ENCODE data around the gene URB1.

URB1 gene

DNA sequence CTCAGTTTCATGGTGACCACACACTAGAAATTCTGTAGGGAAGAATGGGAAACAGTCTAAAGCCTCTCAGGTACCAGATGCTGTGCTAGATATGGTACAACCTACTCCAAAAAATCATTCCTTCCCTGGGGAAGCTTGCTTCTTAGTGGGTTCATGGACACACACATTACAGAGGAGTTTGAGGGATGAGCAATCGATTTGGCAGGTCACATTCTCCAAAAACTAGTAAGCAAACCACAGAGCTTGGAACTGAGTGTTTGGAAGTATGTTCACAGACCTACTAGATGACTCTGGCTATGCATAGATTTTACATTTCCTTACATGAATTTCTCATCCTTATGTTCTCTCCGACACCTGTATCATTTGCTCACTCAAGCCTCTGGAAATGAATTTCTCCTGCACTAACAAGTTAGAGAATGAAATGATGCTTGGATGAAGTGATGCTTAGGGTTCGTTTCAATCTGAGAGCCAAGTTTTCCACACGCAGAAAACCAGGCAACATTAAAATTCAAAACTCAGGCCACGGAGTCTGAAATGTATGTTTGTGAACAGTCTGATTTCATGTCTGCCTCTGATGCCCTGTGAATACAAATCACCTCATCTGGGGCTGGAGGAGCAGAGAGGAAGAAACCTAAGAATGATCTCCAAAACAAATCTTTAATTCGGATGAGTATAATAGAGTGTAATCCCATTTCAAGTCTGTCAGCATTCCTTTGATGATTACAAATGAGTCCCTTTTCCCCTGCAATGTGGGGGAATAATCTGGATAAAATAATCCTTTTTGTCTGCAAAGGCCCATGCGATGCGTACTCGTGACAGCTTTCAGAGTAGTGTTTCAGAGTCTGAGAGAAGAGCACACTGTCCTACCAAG, 30.7 kb upstream of the URB1 start:
- no peak overlapping the region for H3K9ac ChIP-seq (ENCODE audit: low read length)
- H3K27ac ChIP-seq (ENCODE audit: low read depth, low read length), result no peak overlapping the region
- peaks cover 7% of the 10 kb centered on the region for H3K4me1 ChIP-seq (ENCODE audit: control insufficient read depth, insufficient read depth, low read length)
- no peaks in the 10 kb centered on the region for H3K27me3 ChIP-seq (ENCODE audit: control insufficient read depth, insufficient read depth, low read length)
- H3K9me3 ChIP-seq (ENCODE audit: control insufficient read depth, insufficient read depth, low read depth, low read length), result no peaks in the 10 kb centered on the region; the same call in 1 of the 2 replicates
- H3K36me3 ChIP-seq (ENCODE audit: control insufficient read depth, insufficient read depth, low read length), result no peaks in the 10 kb centered on the region
- no peak overlapping the region for H3K4me3 ChIP-seq (ENCODE audit: low read depth, low read length)

DNA sequence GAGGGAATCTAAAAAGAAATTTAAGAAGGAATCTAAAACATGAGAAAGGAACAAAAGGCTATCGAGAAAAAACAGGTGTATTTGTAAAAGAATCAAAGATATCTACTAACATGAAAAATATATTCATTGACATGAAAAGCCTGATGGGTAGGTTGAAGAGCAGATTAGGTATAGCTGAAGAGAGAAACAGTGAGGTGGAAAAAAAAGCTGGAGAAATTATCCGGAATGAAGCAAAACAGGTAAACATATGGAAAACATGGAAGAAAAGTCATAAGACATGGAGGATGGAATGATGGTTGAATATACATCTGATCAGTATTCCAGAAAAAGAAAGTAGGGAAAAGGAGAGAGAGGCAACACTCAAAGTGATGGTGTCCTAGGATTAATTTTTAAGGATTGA, 29.3 kb upstream of the URB1 start:
- no peaks in the 10 kb centered on the region for H3K27me3 ChIP-seq (ENCODE audit: control insufficient read depth, insufficient read depth, low read length)
- H3K9me3 ChIP-seq (ENCODE audit: control insufficient read depth, insufficient read depth, low read depth, low read length), result no peaks in the 10 kb centered on the region; the same call in 1 of the 2 replicates
- H3K9ac ChIP-seq (ENCODE audit: low read length), result no peak overlapping the region
- no peak overlapping the region for H3K4me3 ChIP-seq (ENCODE audit: low read depth, low read length)
- H3K4me1 ChIP-seq (ENCODE audit: control insufficient read depth, insufficient read depth, low read length), result no peaks in the 10 kb centered on the region
- no peaks in the 10 kb centered on the region for H3K36me3 ChIP-seq (ENCODE audit: control insufficient read depth, insufficient read depth, low read length)
- no peak overlapping the region for H3K27ac ChIP-seq (ENCODE audit: low read depth, low read length)

DNA sequence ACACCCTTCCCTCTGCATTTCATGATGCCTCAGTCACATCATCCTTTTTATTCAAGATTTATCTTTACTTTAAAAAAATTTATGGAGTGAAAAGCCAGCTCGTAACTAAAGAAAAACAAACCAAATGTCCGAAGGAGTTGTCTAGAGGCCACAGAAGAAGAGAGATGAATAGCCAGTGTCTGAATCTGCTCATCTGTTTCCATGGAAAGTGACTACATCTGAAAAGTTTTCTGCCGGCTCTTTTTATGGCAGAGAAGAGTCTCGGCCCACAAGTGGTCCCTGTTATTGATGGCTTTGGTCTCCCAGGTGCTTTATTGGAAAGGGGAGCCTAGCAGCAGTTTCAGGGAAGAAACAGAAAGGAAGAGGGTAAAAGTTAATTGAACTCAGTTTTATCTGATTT, 25.3 kb upstream of the URB1 start:
- Histone ChIP-seq H3K9me3 (ENCODE audit: control insufficient read depth, insufficient read depth, low read depth, low read length) (no peaks in the 10 kb centered on the region), H3K27ac (ENCODE audit: low read depth, low read length) (no peak overlapping the region), H3K36me3 (ENCODE audit: control insufficient read depth, insufficient read depth, low read length) (no peaks in the 10 kb centered on the region), H3K4me1 (ENCODE audit: control insufficient read depth, insufficient read depth, low read length) (peaks cover 22% of the 10 kb centered on the region), H3K27me3 (ENCODE audit: control insufficient read depth, insufficient read depth, low read length) (peaks cover 27% of the 10 kb centered on the region), H3K9ac (ENCODE audit: low read length) (no peak overlapping the region), H3K4me3 (ENCODE audit: low read depth, low read length) (no peak overlapping the region)

DNA sequence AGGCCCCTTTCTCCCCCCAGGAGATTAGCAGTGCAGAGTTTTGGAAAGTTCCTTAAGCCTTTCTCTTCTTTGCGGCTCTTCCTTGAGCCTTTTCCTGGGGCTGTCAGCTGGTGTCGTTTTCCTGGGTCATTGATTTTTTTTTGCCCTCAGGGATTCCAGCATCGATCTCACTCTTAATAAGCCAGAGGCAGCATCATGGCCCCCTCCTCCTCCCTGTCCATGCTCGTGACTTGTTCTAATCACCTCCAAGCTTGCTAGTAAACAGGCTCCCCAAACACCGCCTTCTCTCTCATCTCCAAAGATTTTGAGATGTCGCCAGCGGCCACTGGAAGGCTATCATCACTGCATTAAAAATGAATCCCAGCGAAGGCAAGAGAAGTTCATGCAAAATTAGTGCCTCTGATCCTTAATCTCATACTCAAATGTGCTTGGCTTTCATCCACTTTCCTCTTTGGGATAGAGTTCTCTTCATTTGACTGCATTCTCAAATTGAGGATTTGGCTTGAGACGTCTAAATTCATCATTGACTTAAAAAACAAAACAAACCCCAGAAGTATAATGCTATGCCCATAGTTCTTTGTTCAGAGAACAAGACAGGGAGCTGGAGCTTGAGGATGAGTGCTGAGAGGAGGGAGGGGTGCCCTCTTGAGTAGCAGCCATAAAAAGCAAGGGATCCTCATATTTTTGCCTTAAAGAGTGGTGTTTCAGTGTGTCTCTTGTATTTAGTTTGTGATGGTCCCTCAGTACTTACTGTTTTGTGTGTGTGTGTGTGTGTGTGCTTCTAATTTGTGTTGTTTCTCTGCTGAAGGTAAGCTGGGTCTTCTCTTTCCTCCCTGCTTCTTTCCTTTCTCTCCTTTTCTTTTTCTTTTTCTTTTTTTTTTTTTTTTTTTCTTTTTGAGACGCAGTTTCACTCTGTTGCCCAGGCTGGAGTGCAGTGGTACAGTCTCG, 22.9 kb upstream of the URB1 start:
- Histone ChIP-seq H3K27me3 (ENCODE audit: control insufficient read depth, insufficient read depth, low read length) (peaks cover 51% of the 10 kb centered on the region), H3K9me3 (ENCODE audit: control insufficient read depth, insufficient read depth, low read depth, low read length) (no peaks in the 10 kb centered on the region), H3K4me1 (ENCODE audit: control insufficient read depth, insufficient read depth, low read length) (peaks cover 31% of the 10 kb centered on the region), H3K9ac (ENCODE audit: low read length) (no peak overlapping the region), H3K4me3 (ENCODE audit: low read depth, low read length) (no peak overlapping the region), H3K36me3 (ENCODE audit: control insufficient read depth, insufficient read depth, low read length) (no peaks in the 10 kb centered on the region), H3K27ac (ENCODE audit: low read depth, low read length) (no peak overlapping the region)

DNA sequence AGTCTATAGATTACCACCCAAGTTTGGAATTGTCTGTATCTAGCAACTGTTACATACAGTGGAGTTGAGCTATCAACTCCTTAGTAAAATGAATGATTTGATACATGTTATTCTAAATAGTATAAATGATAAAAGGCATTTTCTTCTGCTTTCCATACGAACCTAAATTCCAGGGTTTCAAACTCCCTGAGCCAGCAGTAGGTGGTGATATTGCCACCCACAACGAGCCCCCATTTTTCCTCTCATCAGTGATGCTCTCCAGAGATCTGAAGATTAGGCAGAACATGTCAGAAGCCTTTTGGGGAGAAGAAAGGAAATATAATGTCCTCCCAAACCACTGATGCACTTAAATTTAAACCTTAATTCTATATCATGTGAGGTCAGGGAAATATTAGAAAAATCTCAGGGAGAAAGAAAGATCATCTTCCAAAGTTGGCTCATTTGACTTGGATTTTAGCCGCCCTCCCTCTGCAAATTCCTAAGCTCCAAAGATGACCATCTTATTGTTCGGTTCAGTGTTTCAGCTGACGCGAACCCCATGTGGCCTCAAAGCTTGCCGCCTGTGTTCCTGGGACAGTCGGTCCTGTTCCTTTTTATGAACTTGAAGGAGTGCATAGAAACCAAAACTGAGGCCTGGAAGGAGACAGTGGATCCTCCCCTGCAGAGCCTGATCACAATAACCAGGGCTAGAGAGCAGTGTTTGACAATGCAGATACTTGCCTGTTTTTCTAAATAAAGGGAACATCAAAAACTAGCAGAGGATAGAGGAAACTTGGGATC, 22.0 kb upstream of the URB1 start:
- Histone ChIP-seq H3K9ac (ENCODE audit: low read length) (no peak overlapping the region), H3K27me3 (ENCODE audit: control insufficient read depth, insufficient read depth, low read length) (peaks cover 61% of the 10 kb centered on the region), H3K9me3 (ENCODE audit: control insufficient read depth, insufficient read depth, low read depth, low read length) (no peaks in the 10 kb centered on the region), H3K4me3 (ENCODE audit: low read depth, low read length) (no peak overlapping the region), H3K27ac (ENCODE audit: low read depth, low read length) (no peak overlapping the region), H3K4me1 (ENCODE audit: control insufficient read depth, insufficient read depth, low read length) (peaks cover 31% of the 10 kb centered on the region), H3K36me3 (ENCODE audit: control insufficient read depth, insufficient read depth, low read length) (no peaks in the 10 kb centered on the region)

DNA sequence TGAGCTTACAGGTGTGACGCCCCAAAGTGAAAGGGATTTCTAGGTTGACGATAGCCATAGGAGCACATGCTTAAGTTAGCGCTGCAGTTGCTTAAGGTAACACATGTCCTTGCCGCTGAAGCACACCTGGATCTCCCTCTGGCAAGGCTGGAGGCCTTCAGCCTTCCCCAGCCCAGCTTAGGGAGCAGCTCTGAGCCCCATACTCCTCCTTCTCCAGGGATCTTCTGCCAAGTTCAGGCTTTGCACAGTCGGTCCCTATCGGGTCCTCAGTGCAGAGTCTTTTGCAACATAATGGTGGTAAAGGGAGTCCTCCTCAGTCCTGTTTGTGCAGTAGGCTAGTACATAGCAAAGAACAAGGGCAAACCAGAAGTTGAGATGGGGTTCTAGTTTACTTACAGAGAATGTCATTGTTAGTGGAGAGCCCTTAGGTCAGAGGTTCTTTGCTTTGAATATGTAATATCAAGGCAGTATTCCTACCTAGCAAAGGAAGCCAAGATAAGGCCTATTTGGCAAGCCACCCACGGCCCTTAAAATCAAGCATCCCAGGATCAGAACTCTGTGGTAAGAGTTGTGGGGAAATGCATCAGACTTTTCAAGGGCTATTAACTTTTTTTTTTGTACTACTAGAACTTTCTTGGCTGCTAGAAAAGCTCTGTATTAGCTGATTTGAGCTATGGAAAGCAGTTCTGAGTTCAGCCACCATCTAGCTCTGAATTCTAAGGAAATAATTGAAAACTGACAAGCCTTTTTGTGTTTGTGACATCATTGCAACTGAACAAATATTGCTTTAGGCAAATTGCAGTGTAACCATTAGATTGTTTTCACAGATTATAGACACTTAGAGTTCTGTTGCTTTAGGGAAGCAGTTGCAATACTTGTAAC, 21.1 kb upstream of the URB1 start:
- Histone ChIP-seq H3K4me3 (ENCODE audit: low read depth, low read length) (peak overlapping the region; percentile 0; the same call in 1 of the 2 replicates), H3K27ac (ENCODE audit: low read depth, low read length) (no peak overlapping the region), H3K36me3 (ENCODE audit: control insufficient read depth, insufficient read depth, low read length) (no peaks in the 10 kb centered on the region), H3K9ac (ENCODE audit: low read length) (no peak overlapping the region), H3K4me1 (ENCODE audit: control insufficient read depth, insufficient read depth, low read length) (peaks cover 31% of the 10 kb centered on the region), H3K27me3 (ENCODE audit: control insufficient read depth, insufficient read depth, low read length) (peaks cover 69% of the 10 kb centered on the region), H3K9me3 (ENCODE audit: control insufficient read depth, insufficient read depth, low read depth, low read length) (no peaks in the 10 kb centered on the region)

DNA sequence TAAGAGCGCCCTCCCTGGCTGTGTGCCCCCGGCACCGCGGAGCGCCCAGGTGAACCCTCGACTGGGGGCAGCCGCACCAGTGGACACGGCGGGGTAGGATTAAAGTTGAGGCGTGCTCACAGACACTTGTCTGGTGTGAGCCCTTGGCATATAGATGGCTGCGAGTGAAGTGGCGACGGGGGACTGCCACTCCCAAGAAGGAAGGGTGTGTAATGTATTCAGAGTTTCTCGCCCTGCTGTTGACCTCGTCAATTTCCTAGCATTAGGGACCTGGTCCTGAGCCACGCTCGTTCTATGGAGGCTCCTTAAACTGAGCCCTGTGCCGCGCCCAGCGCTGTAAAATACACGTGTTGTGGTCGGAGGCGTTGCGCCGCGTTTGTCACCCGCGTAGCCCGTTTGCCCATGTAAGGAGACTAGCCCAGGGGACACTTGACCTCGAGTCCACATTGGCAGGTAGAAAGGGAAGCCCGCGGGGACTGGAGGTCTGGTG, 20.2 kb upstream of the URB1 start:
- Histone ChIP-seq H3K9ac (ENCODE audit: low read length) (no peak overlapping the region), H3K27ac (ENCODE audit: low read depth, low read length) (no peak overlapping the region), H3K4me3 (ENCODE audit: low read depth, low read length) (peak overlapping the region; percentile 70), H3K4me1 (ENCODE audit: control insufficient read depth, insufficient read depth, low read length) (peaks cover 31% of the 10 kb centered on the region), H3K27me3 (ENCODE audit: control insufficient read depth, insufficient read depth, low read length) (peaks cover 75% of the 10 kb centered on the region), H3K36me3 (ENCODE audit: control insufficient read depth, insufficient read depth, low read length) (no peaks in the 10 kb centered on the region), H3K9me3 (ENCODE audit: control insufficient read depth, insufficient read depth, low read depth, low read length) (no peaks in the 10 kb centered on the region)

DNA sequence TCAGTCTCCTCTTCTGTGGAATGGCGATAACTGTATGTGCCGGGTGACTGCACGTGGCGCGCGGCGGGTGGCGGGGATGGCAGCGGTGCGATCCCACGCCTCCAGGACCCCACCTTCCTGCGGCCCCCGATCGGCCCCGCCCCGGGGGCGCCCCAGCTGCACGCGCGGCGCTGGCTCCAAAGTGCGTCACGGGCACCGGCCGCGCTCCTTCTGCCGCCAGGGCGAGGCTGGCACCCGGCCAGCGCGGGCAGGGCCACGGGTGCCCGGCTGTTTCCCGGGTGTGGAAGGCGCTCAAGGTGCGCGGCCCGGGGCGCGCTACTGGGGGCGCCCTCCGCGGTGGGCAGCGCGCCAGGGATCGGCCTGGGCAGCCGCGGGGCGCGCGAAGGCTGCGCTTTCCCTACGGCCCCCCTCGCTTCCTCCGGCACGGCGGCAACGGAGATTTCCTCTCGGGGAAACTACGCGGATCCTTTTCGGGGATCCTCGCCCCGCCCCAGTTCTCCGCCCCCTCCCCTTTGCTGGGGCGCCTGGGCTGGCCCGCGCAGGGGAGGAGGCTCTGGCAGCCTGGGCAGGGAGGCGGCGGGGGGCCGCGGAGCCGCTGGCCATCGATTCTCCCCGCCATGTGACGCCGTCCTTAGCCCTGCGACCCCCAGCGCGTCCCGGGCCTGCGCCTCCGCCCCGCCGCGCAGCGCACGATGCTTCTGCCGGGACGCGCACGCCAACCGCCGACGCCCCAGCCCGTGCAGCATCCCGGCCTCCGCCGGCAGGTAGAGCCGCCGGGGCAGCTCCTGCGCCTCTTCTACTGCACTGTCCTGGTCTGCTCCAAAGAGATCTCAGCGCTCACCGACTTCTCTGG, 19.6 kb upstream of the URB1 start, which contains the start of gene EVA1C:
EVA1C (plus strand) TSS at position 545 of the 853 bp plus-strand sequence; CDS start at position 693, 148 bp downstream.
- no peak within 1 kb of the TSS for H3K27ac ChIP-seq (ENCODE audit: low read depth, low read length)
- H3K9ac ChIP-seq (ENCODE audit: low read length), result peak within 1 kb of the TSS; percentile 5
- H3K36me3 ChIP-seq (ENCODE audit: control insufficient read depth, insufficient read depth, low read length), result no peaks in the 10 kb centered on the region
- H3K4me3 ChIP-seq (ENCODE audit: low read depth, low read length), result peak within 1 kb of the TSS; percentile 70
- H3K4me1 ChIP-seq (ENCODE audit: control insufficient read depth, insufficient read depth, low read length), result peaks cover 31% of the 10 kb centered on the region
- no peaks in the 10 kb centered on the region for H3K9me3 ChIP-seq (ENCODE audit: control insufficient read depth, insufficient read depth, low read depth, low read length)
- peaks cover 75% of the 10 kb centered on the region for H3K27me3 ChIP-seq (ENCODE audit: control insufficient read depth, insufficient read depth, low read length)

DNA sequence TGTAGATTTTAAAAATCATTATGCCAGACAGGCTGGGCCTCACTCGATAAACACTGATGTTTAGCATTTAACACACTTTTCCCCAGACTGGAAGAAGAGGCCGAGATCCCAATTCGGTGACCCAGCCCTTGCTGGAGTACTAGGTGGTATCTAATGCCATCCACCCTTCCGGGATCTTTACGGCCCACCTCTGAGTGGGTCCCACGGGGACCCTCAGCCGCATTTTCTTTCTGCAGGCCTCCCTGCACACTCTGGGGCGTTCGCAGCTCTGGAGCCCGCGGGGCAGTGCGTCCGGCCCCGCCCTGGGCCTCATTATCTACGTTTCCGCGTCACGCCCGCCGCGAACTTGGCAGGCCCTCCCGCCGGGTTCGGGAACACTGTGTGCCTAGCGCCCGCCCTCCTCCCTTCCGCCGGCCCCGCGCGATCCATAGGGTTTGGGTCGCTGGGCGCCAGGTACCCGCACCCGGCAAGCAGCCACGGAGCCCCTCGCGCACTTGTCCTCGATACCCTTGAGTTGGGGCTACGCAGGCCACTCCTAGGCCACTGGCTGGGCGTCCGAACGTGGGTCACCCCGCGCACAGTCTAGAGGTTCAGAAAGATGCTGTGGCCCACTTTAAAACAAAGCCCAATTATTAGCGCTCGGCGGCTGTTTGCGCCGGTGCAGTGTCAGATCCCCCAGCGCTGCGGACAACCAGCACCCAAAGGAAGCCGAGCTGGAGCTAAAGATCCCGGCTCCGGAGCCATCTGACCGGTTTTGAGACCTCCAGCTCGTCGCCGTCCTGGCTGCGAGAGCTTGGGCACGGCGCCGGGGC, 18.7 kb upstream of the URB1 start:
- H3K36me3 ChIP-seq (ENCODE audit: control insufficient read depth, insufficient read depth, low read length), result no peaks in the 10 kb centered on the region
- H3K9ac ChIP-seq (ENCODE audit: low read length), result peak overlapping the region; percentile 5
- H3K9me3 ChIP-seq (ENCODE audit: control insufficient read depth, insufficient read depth, low read depth, low read length), result no peaks in the 10 kb centered on the region
- H3K27ac ChIP-seq (ENCODE audit: low read depth, low read length), result no peak overlapping the region
- peaks cover 31% of the 10 kb centered on the region for H3K4me1 ChIP-seq (ENCODE audit: control insufficient read depth, insufficient read depth, low read length)
- peak overlapping the region; percentile 70 for H3K4me3 ChIP-seq (ENCODE audit: low read depth, low read length)
- peaks cover 75% of the 10 kb centered on the region for H3K27me3 ChIP-seq (ENCODE audit: control insufficient read depth, insufficient read depth, low read length)
